Right renal cortex interstitium (tissue), 3 donors: ENCODE results near the gene OR1K1. TPM values are rescaled to one million over a fixed set of nuclear protein-coding genes. Genes with fewer than 3 reads are reported as not detected.

Experiments used
- DNase-seq, 3 donors: peaks; one replicate each; pipeline ENCODE4 v3.0.0-alpha.2; 2013; ENCODE audit warnings: low read depth in 3 of 3, low spot score in 2 of 3
- polyA plus RNA-seq, 3 donors: library from polyadenylated mRNA; unstranded; fragments of 120-200 nt; gene quantifications; one replicate each; pipeline ENCODE4 v1.2.1, GENCODE V29; 2013; ENCODE audit not compliant: insufficient read length in 3 of 3

OR1K1 gene
- polyA plus RNA-seq, 3 donors, result not detected

- DNase-seq, result no peak
These were observed 48.5 kb downstream of the OR1K1 start for GRCh38 chr9:122848256-122848943.

Other genes with a start within 250 kb of the OR1K1 start
- gene OR1N2, start 247.0 kb upstream of the OR1K1 start, polyA plus RNA-seq, result not detected
- under 1 TPM; 0.11 to 0.18 (median 0.14) TPM for gene OR1L8, start 216.7 kb upstream of the OR1K1 start, polyA plus RNA-seq
- not detected for gene OR1Q1, start 185.4 kb upstream of the OR1K1 start, polyA plus RNA-seq
- not detected for gene OR1B1, start 142.5 kb upstream of the OR1K1 start, polyA plus RNA-seq
- gene OR1L1, start 138.4 kb upstream of the OR1K1 start, polyA plus RNA-seq, result not detected
- not detected for gene OR1L3, start 125.0 kb upstream of the OR1K1 start, polyA plus RNA-seq
- gene OR1L4, start 76.1 kb upstream of the OR1K1 start, polyA plus RNA-seq, result not detected
- gene OR1L6, start 57.8 kb upstream of the OR1K1 start, polyA plus RNA-seq, result not detected
- gene OR5C1, start 11.2 kb upstream of the OR1K1 start, polyA plus RNA-seq, result not detected
- 10 to 100 TPM; 33.9 to 38.2 (median 37.3) TPM for gene PDCL, start 28.5 kb downstream of the OR1K1 start, polyA plus RNA-seq
- gene RC3H2, start 105.2 kb downstream of the OR1K1 start, polyA plus RNA-seq, result 10 to 100 TPM; 40.5 to 46.9 (median 45.7) TPM
- gene ZBTB6, start 113.2 kb downstream of the OR1K1 start, polyA plus RNA-seq, result 10 to 100 TPM; 14.1 to 15.9 (median 14.3) TPM
- 10 to 100 TPM; 20.8 to 23.2 (median 22.7) TPM for gene ZBTB26, start 131.4 kb downstream of the OR1K1 start, polyA plus RNA-seq
- gene RABGAP1, start 140.9 kb downstream of the OR1K1 start, polyA plus RNA-seq, result 10 to 100 TPM; 56.5 to 61.9 (median 60.3) TPM
- under 1 TPM in 2 of 3 donors, not detected in 1; 0.40 to 0.49 TPM for gene GPR21, start 233.5 kb downstream of the OR1K1 start, polyA plus RNA-seq